Measurements from ENCODE around the gene SGPL1.

The SGPL1 gene

DNA sequence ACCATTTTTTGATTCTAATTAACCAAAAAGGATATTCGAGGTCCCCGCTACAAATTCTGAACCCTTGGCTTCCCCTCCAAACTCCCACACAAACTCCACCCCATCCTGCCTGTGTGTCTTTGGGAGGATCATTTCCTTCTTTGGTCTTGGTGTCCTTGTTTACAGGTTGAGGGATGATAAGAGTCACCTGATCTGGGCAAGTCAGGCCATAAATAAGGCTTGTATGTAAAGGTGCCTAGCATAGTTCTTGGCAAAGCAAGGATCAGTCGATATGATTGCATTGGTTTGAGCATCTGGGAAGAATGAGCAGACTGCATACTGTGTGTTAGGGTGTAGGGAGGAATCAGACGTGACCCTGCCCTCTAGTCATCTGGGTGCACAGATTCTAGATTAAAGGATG lies 1.6 kb upstream of the SGPL1 start:
- no peak for DNase-seq (ENCODE audit: low read depth in 1 of 2, low spot score in 1 of 2)
- TF ChIP-seq SPI1 (IDR thresholded peaks at IDR 0.05; ENCODE audit: borderline replicate concordance, low read depth): no peak
- no peak for TF ChIP-seq POLR2AphosphoS5 (IDR thresholded peaks at IDR 0.05; ENCODE audit: low read depth)
- TF ChIP-seq, protein P1, sequence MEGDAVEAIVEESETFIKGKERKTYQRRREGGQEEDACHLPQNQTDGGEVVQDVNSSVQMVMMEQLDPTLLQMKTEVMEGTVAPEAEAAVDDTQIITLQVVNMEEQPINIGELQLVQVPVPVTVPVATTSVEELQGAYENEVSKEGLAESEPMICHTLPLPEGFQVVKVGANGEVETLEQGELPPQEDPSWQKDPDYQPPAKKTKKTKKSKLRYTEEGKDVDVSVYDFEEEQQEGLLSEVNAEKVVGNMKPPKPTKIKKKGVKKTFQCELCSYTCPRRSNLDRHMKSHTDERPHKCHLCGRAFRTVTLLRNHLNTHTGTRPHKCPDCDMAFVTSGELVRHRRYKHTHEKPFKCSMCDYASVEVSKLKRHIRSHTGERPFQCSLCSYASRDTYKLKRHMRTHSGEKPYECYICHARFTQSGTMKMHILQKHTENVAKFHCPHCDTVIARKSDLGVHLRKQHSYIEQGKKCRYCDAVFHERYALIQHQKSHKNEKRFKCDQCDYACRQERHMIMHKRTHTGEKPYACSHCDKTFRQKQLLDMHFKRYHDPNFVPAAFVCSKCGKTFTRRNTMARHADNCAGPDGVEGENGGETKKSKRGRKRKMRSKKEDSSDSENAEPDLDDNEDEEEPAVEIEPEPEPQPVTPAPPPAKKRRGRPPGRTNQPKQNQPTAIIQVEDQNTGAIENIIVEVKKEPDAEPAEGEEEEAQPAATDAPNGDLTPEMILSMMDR (IDR thresholded peaks at IDR 0.05; ENCODE audit: insufficient read depth, low read length): no peak
- TF ChIP-seq, protein P2, sequence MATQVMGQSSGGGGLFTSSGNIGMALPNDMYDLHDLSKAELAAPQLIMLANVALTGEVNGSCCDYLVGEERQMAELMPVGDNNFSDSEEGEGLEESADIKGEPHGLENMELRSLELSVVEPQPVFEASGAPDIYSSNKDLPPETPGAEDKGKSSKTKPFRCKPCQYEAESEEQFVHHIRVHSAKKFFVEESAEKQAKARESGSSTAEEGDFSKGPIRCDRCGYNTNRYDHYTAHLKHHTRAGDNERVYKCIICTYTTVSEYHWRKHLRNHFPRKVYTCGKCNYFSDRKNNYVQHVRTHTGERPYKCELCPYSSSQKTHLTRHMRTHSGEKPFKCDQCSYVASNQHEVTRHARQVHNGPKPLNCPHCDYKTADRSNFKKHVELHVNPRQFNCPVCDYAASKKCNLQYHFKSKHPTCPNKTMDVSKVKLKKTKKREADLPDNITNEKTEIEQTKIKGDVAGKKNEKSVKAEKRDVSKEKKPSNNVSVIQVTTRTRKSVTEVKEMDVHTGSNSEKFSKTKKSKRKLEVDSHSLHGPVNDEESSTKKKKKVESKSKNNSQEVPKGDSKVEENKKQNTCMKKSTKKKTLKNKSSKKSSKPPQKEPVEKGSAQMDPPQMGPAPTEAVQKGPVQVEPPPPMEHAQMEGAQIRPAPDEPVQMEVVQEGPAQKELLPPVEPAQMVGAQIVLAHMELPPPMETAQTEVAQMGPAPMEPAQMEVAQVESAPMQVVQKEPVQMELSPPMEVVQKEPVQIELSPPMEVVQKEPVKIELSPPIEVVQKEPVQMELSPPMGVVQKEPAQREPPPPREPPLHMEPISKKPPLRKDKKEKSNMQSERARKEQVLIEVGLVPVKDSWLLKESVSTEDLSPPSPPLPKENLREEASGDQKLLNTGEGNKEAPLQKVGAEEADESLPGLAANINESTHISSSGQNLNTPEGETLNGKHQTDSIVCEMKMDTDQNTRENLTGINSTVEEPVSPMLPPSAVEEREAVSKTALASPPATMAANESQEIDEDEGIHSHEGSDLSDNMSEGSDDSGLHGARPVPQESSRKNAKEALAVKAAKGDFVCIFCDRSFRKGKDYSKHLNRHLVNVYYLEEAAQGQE (IDR thresholded peaks at IDR 0.05; ENCODE audit: insufficient replicate concordance, low read depth): no peak
- no peaks in the 10 kb centered on the region for H3K27me3 ChIP-seq (ENCODE audit: insufficient read depth, poor library complexity, severe bottlenecking)
- no peak overlapping the region for H3K4me3 ChIP-seq (replicated peaks; ENCODE audit: insufficient read depth, low read length)
- no peak overlapping the region for H3K27ac ChIP-seq (replicated peaks)

DNA sequence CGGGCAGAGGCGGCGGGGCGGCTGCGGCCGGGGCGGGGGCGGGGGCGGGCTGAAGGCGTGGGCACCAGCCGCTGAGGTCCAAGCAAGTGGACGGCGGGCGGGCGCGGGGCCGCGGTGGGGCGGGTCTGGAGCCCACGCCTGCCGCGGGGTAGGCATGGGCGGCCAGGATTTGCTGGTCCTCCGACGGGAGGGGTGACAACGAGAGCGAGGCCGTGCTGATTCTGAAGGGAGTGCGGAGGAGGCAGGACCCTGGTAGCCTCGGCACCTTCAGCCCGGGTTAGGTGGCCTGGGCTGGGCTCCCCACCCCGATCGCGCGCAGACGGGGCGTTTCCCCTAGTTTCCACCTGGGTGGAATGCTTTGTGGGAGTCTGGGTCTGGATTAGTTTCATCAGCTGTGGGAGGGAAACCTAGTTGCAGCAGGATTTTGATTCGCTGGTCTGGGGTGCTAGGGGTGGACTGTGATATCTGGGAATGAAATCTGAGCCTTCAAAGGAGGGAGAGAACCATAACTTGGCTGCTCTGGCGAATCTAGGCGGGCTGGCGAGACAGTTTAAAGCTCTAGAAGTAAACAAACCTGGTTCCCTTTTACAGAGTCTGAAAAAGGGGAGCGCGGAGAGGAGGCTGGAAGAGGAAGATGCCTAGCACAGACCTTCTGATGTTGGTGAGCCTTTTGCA lies 609 bp downstream of the SGPL1 start:
- DNase-seq (ENCODE audit: low read depth in 1 of 2, low spot score in 1 of 2): peak in 1 of 2 experiments; percentile 42

DNA sequence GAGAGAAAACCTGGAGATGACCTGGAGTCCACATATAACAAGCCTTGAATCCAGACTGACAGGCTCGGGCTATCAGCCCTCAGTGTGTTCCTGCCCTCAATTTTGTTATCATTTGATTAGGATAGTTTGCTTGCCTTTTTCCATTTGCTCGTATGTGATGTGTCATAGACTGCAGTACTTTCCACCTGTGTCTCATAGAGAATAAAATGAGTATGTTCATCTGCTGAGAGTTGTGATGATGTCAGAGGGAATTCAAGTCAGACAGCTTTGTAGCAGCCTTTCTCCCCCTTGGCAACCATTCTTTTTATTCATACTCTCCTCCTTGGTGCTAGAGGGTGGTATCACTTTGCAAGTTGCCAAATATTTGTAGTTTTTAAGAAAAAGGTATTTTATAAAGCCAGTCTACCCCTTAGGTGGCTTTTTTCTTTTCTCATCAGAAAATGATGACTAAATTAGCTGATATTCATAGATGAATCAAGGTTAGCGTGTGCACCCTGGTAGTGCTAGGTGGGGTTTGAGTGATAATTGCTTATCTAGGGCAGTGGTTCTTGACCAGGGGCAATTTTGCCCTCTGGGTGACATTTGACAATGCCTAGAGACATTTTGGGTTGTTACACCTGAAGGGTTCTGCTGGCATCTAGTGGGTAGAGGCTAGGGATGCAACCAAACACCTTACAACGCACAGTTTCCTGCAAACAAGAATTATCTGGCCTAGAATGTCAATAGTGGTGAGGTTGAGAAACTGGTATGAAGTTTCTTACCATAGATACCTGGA lies 5.4 kb downstream of the SGPL1 start:
- H3K27ac ChIP-seq (replicated peaks): no peak overlapping the region
- DNase-seq (ENCODE audit: low read depth in 1 of 2, low spot score in 1 of 2): no peak
- H3K27me3 ChIP-seq (ENCODE audit: insufficient read depth, poor library complexity, severe bottlenecking): no peaks in the 10 kb centered on the region

More for the DNA sequence above, 609 bp downstream of the SGPL1 start:
- peak overlapping the region; percentile 23; the same call in 1 of the 2 replicates for H3K27ac ChIP-seq (replicated peaks)
- TF ChIP-seq, protein P2 (IDR thresholded peaks at IDR 0.05; ENCODE audit: insufficient replicate concordance, low read depth): no peak
- TF ChIP-seq POLR2AphosphoS5 (IDR thresholded peaks at IDR 0.05; ENCODE audit: low read depth): no peak
- TF ChIP-seq, protein P1 (IDR thresholded peaks at IDR 0.05; ENCODE audit: insufficient read depth, low read length): no peak
- H3K27me3 ChIP-seq (ENCODE audit: insufficient read depth, poor library complexity, severe bottlenecking): no peaks in the 10 kb centered on the region
- H3K4me3 ChIP-seq (replicated peaks; ENCODE audit: insufficient read depth, low read length): peak overlapping the region; percentile 89

More for the DNA sequence above, 5.4 kb downstream of the SGPL1 start:
- TF ChIP-seq, protein P2 (IDR thresholded peaks at IDR 0.05; ENCODE audit: insufficient replicate concordance, low read depth): no peak
- no peak for TF ChIP-seq GABPA (IDR thresholded peaks at IDR 0.05; ENCODE audit: low read depth)
- TF ChIP-seq SPI1 (IDR thresholded peaks at IDR 0.05; ENCODE audit: borderline replicate concordance, low read depth): no peak
- no peak overlapping the region for H3K4me3 ChIP-seq (replicated peaks; ENCODE audit: insufficient read depth, low read length)
